CD4-positive, alpha-beta T cell treated with Interleukin-12 subunit alpha and Interleukin-12 subunit beta, for 1 hour (primary cell): ENCODE results near the gene GRM8.

Experiments
- DNase-seq: peaks from one replicate; pipeline ENCODE4 v3.0.0-alpha.2; 2020

GRM8 gene

DNA sequence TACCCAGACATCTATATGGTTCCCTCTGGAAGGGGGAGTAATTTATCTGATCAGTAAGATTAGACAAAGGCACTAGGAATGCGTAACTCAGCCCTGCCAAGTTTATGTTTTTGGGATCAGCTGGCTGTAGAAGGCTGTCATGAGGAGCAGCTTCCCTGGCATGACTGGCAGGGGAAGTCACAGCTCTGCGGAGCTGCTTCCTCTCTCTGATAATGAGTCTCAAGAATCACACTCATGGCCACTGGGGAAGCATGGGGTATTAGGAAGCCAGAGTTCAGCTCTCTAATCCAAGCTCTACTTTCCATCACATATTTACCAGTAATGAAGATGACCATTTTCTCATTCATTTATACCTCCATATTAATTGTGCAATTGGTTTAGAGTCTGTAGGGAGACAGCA is 758.9 kb downstream of the GRM8 start:
- no peak for DNase-seq

GRCh38 chr7:126489874-126490273 is 762.9 kb downstream of the GRM8 start:
- DNase-seq, result no peak

GRCh38 chr7:126487728-126488442 is 764.9 kb downstream of the GRM8 start:
- no peak for DNase-seq

DNA sequence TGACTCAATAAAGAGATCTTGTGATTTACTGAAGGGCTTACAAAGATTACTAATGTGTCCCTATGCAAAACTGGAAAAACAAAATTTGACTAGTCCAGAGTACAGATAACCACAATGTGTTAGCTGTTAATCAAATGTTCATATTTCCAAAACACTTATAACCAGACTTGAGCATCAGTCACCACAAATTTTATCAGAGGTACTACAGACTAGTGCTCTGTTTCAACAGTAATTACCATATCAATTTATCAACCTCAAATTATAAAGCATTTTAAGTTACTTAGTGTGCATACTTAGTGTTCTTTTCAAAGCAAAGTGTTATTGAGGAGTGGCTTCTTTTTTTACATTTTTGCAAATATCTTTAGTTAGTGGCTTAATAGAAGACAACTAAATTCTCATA is 765.9 kb downstream of the GRM8 start:
- DNase-seq, result no peak

DNA sequence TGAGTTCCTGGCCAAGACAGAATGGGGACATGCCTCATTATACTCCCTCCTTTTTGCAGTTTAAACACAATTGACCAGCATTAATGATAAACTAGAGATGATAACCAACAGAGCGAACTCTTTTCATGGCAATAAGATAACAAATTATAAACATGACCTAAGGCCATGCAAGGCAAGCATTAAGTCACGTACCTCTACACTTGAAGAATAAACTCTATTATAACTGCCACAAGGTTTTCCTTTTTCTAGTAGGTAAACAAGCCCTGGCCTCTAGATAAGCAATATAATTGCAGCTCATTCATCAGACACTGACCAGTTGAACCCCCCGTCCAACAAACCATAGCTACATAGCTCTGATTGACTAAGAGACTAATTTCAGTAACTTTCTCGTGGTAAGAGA is 767.0 kb downstream of the GRM8 start:
- DNase-seq, result no peak

DNA sequence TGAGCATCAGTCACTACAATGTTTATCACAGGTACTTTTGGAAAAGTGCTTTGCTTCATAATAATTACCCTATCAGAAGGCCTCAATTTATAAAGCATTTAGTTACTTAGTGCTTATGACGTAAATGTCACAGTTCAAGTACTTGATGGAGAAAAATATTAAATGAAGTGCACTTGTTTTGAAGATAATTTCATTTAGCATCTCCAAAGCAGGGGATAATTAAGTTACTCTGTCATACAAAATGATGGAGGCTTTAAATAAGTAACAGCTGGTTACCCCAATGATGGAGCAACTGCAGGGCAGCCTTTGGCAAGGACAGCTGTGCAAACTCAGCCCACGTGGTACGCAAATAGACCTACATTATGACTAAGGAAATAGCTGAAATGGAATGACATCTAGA is 768.8 kb downstream of the GRM8 start:
- DNase-seq, result no peak

- no peak for DNase-seq
Measured at GRCh38 chr7:126472825-126473224, 779.9 kb downstream of the GRM8 start.

GRCh38 chr7:126462405-126462804 is 790.3 kb downstream of the GRM8 start:
- DNase-seq, result no peak

DNA sequence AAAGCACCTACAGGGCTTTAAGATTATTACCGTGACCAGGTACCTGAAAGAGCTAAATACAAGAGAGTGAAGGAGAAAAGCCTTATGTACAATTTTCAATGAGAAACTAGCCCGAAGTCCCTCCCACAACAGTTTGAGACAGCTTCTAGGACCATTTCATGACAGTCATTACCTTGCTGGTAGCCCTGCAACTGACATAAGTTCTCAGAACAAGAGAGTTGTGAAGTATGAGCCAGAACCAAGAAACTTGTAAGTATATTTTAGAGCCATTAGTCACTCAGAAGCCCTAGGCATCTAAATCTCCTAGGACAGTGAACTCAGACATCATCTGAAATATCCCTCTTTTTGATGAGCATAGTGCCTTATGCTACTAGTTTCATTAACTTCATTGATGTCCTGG is 792.1 kb downstream of the GRM8 start:
- no peak for DNase-seq

GRCh38 chr7:126453104-126453503 is 799.6 kb downstream of the GRM8 start:
- no peak for DNase-seq

DNA sequence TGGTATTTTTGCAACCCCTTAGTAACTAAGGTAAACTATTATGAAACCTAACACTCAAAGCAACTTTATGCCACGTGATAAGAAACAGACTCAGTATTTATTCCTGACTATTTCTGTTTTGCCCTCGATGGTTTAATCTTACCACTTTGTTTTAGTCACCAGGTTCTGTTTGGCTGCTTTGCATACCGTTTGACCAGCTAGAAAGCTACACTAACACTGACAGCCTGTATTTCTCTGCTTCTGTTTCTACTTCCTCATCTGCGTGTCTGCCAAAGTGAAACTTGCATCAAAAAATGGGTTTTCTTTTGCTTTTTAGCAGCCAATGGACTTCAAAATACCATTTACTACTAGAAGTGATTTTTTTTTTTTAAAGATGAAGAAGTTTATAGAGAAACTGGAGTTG is 802.5 kb downstream of the GRM8 start:
- no peak for DNase-seq

DNA sequence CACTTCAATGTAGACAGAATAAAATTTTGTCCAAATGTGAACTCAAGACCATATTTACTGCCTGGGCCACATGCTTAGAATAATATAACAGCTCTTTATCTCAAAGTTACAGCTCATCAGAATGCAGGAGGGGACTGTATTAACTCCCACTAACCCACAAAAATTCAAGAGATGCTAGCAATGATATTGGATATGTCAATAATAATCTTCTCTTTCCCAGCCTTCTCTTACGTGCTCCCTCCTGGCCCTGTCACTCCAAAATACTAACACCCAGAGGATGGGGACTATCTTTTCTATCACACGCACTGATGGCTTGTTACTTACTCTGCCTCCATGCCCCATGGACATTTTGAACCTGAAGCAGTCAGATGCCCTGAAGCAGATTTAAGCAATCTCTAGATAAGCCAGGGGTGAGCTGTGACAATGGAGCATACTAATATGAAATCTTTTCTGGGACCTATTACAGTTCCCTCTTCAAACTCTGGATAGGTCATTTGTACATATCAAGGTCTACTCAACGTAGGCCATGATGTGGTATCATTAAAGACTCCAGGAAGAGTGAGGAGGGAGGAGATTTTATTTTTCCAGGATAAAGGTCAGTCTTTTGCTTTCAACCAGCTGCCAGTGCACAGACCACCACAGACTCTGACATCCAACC is 803.0 kb downstream of the GRM8 start:
- DNase-seq, result no peak

DNA sequence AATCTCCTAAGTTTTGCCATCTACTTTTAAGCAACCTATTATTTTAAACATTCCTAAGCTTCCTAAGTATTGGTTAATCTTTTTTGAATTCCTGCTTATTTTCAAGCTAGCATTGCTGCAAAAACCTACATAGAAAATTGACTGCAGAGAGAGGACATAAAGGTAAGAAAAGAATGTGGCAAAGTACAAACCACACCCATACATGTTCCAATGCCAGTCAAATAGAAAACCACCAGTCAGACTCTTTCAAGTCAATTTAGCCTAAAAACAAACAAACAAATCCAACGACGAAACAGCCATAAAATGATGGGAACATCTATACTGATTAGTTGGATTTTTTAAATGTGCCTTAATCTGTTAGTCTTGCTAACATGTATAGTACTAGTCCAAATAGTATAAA is 804.8 kb downstream of the GRM8 start:
- no peak for DNase-seq

DNA sequence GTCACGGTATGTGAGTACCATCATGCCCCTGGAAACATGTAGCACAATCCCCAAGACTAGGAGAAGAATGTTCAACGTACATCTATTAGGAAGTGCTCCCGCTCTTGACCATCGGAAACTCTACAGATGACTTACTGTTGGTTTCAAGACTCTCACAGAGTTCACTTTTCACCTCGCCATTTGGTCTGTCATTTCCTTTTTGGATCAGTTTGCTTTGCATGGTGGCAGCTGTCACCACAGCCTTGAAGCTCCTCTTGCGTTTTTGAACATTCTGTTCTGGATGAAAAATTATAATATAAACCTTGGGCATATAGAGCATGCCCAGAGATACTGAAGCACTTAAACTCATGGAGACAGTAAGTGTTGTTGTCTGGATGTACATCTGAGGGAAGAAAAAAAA is 806.8 kb downstream of the GRM8 start:
- DNase-seq, result no peak

DNA sequence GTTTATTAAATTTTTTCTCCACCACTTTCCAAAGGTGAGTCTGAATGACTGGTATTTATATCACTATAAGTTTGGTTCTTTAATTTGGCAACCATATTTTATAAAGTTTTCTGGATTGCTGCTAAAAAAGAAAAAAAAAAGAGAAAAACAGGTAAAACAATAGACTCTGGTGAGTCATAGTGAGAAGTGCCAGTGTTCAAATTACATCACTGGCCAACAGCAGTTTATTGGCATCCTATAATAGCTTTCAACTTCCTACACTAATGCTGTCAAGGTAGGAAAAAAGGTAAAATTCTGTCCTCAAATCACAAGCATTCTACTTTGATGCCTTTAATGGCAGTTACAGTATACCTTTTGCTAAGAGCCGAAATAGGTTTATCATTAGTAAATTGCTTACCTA is 808.8 kb downstream of the GRM8 start:
- DNase-seq, result no peak

DNA sequence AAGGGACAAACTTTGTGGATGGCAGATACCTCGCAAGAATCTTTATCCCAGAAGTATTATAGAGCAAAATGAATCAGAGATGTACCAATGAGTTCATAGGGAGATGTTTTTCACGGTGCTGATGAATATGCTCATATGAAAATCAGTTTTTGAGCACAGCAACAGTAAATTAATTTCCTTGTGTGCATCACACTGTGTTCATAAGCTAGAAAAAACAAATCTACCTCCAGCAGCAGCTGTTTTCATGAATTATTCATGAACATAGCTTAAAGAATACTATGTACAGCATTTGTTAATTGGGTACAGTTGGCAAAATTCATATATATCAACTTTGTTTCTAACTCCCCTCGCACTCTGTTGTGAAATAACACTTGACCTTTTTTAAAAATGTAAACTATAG is 809.8 kb downstream of the GRM8 start:
- no peak for DNase-seq

GRCh38 chr7:126441745-126442144 is 811.0 kb downstream of the GRM8 start:
- no peak for DNase-seq

GRCh38 chr7:126440542-126440941 is 812.2 kb downstream of the GRM8 start:
- no peak for DNase-seq

DNA sequence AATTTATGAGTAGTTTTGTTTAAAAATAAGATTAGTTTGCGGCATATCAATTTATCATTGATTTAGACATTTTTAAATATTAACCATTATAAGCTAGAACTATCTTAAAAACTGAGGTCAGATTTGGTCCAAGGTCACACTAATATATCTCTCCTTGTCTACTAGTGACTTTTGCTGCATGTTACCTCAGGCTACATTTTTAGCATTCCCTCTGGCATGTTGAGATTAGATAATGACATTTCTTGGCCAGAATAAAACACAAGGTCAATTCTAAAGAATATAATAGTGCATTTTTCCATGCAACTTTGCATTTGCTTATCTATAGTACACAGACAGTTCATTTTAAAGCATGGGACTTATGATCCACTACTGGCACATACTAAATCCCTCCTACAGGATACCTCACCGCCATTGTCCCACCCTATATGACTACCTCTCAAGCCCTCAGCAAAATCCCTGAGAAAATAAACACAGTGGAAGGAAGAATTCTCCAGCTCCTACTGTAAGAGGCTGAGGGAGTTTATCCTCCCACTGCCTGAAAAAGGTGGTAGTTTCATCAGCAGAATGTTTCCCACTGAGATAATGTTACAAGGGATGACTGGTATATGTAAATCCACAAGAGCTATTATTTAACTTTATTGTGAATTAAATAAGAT is 816.4 kb downstream of the GRM8 start:
- no peak for DNase-seq

- no peak for DNase-seq
Measured at GRCh38 chr7:126426652-126427051, 826.1 kb downstream of the GRM8 start.

DNA sequence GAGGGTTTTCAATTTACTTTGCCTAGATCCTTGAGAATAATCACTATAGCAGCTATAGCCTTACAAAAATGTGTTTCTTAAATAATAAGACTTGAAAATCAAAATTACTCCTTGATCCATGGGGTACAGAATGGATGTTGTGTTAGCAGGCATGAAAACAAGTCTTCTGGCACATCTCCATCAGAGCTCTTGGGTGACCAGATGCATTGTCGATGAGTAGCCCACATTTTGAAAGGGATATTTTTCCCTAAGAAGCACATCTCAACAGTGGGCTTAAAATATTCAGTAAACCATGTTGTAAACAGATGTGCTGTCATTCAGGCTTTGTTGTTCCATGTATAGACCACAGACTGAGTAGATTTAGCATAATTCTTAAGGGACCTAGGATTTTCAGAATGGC is 827.8 kb downstream of the GRM8 start:
- no peak for DNase-seq

GRCh38 chr7:126419047-126419446 is 833.7 kb downstream of the GRM8 start:
- no peak for DNase-seq

DNA sequence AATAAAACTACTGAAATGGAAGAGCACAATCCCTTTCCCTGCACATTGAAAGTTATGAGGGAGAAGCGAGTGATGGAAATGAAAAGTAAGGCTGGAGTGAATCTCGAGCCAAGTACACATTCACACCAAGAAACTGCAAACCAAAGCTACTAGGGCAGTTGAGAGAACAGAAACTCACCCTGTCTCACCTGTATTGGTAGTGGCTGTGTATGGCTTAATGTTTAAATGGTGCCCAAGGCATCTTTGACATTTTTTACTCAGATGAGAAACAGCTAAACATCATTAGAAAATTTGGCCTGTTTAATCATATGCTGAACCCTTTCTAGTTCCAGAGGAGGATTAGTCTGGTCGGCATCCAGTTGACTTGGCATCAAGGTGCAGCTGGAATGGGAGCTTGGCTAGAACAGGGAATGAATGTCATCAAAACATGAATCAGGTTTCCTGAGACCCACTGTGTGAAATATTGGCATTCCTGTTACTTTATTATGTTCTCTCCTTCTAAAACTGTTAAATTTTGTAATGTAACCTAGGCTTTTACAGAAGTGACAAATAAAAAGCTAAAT is 840.8 kb downstream of the GRM8 start:
- no peak for DNase-seq
